Spleen (tissue), 7 donors: ENCODE results near the gene ZFYVE28.

Experiments used
- CTCF ChIP-seq, 11 experiments: fragments of 200-600 bp in 7 of 11; fragments of 450-650 bp in 4 of 11; sonication (generic) in 4 of 11; IDR thresholded peaks in 8 of 11; conservative IDR thresholded peaks in 3 of 11; 1 replicate in 7 of 11; 2 replicates in 4 of 11; pipeline versions ENCODE4 v1.4.0 to v1.8.0; 2016 to 2021; ENCODE audit warnings: antibody characterized with exemption in 11 of 11, inconsistent platforms in 4 of 11, mild to moderate bottlenecking in 1 of 11
- POLR2AphosphoS5 ChIP-seq, 3 donors: sonication (generic); formaldehyde crosslinking; IDR thresholded peaks; one replicate each; pipeline ENCODE4 v1.5.1; 2017; ENCODE audit warnings: antibody characterized with exemption in 3 of 3
- donor health status: DM: no; HTN: no; CAD: no; lungs with moderate emphysema.
- donor health status: DM: no; HTN: no; CAD: no.
- donor health status: DM: no; HTN: no; CAD: no.

DNA sequence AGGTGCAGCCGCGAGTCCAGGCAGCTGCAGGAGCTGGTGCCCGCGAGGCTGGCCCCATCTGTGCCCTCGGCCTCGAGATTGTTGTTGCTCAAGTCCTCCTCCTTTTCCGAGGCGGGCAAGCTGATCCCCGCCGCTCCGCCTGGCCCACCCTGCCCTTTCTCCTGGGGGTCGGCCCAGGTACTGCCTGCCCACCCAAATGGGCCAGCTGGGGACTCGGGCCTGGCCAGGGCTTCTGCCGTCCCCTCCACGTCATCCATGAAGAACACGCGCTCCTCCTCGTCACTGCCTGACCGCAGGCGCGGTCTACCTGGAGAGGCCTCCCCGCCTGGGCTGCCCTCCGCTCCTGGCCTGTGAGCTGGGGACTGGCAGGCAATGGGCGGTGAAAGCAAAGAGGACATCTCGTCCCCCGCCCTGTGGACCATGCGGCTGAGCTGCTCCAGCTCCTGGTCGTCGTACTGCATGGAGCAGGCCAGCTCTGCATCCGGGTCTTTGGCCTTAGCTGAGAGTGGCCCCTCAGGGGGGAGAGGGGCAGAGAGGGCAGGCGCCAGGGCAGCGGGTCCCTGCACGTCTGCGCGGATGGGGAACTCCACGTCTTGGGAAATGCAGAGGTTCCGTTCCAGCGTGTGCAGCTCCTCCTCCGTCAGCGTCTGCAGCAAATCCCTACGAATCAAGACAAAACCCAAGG lies 113.4 kb downstream of the ZFYVE28 start:
- TF ChIP-seq CTCF (IDR thresholded peaks at IDR 0.05 in 8 of 11, conservative IDR thresholded peaks at IDR 0.05 in 3 of 11) (no peak), POLR2AphosphoS5 (IDR thresholded peaks at IDR 0.05) (no peak)
